ENCODE data around the gene PSMC3IP.

DNA sequence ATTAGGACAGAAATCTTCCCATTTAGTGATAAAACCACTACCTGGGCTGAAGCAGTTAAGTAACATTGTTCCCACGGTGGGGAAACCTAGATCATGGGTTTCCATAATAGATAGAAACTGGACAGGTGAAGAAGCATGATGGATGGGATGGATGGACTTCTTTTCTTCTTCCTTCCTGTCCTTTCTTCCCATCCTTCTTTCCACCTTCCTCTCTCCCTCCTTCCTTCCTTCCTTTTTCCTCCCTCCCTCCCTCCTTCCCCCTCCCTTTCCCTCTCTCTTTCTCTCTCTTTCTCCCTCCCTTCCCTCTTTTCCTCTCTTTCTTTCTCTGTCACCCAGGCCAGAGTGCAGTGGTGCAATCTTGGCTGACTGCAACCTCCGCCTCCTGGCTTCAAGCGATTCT lies 3.1 kb downstream of the PSMC3IP start:
- TF ChIP-seq, protein P1, sequence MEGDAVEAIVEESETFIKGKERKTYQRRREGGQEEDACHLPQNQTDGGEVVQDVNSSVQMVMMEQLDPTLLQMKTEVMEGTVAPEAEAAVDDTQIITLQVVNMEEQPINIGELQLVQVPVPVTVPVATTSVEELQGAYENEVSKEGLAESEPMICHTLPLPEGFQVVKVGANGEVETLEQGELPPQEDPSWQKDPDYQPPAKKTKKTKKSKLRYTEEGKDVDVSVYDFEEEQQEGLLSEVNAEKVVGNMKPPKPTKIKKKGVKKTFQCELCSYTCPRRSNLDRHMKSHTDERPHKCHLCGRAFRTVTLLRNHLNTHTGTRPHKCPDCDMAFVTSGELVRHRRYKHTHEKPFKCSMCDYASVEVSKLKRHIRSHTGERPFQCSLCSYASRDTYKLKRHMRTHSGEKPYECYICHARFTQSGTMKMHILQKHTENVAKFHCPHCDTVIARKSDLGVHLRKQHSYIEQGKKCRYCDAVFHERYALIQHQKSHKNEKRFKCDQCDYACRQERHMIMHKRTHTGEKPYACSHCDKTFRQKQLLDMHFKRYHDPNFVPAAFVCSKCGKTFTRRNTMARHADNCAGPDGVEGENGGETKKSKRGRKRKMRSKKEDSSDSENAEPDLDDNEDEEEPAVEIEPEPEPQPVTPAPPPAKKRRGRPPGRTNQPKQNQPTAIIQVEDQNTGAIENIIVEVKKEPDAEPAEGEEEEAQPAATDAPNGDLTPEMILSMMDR (IDR thresholded peaks at IDR 0.05; ENCODE audit: low read depth, low read length, poor library complexity, severe bottlenecking): no peak
- TF ChIP-seq EZH2phosphoT487 (IDR thresholded peaks at IDR 0.05; ENCODE audit: borderline replicate concordance, low read length): no peak

Data from DOHH2 (cell line).